HCT116 (cell line): ENCODE results near the gene SIGLECL1. TPM values are rescaled to one million over a fixed set of nuclear protein-coding genes. Genes with fewer than 3 reads are reported as not detected.
"Not testable (repeated sequence)": the region's sequence is repeated elsewhere in the genome, so short reads cannot be mapped to it uniquely, and the experiment has no call there.

ENCODE experiments used
- ATAC-seq: fragments of 200-7000 bp; cut with Tn5 transposase; 2 replicates; pipeline ENCODE4 v1.9.1; 2020; ENCODE audit warnings: mild to moderate bottlenecking, moderate library complexity
- BruUV-seq: library from RNA; stranded (reverse); fragments of 400-500 nt; replicated peaks from 2 replicates; lab custom pipeline; 2021; lab: Mats Ljungman, UMichigan
- CTCF ChIA-PET: fragments of 300-600 bp; sonication (Branson Sonifier 250); formaldehyde crosslinking; loops from one replicate; lab custom pipeline; 2021; ENCODE audit warnings: antibody characterized with exemption; lab: Charles Lee
- POLR2A ChIA-PET: fragments of 300-600, 350-600 bp; sonication (Branson Sonifier 250); formaldehyde crosslinking; loops from one replicate; lab custom pipeline; 2021; ENCODE audit warnings: antibody characterized with exemption; lab: Charles Lee
- RAD21 ChIA-PET, 2 experiments: fragments of 300-600 bp; sonication (Branson Sonifier 250); formaldehyde crosslinking; loops; one replicate each; lab custom pipeline; 2023; ENCODE audit warnings: low total read pairs in 2 of 2; ENCODE audit not compliant: uncharacterized antibody in 2 of 2, unreplicated experiment in 2 of 2, low non-redundant PET in 1 of 2; lab: Charles Lee
- DNase-seq: peaks from one replicate; pipeline ENCODE4 v3.0.0-alpha.2; 2010; ENCODE audit warnings: low read depth, low spot score
- H2AFZ ChIP-seq: fragments of 200-600 bp; shearing (Covaris generic), sonication (generic); 2 replicates; pipeline ENCODE4 v1.6.1; 2017; ENCODE audit warnings: low read depth, mixed run types, mixed read lengths, antibody characterized with exemption, low read length; ENCODE audit not compliant: poor library complexity, severe bottlenecking
- H3K27ac ChIP-seq: 2 replicates; pipeline ENCODE4 v1.5.1; 2012; ENCODE audit warnings: low read depth, low read length
- H3K27me3 ChIP-seq: fragments of 200-600 bp; sonication (generic); 2 replicates; pipeline ENCODE4 v1.6.1; 2016; ENCODE audit warnings: mixed run types, low read length, mixed read lengths; ENCODE audit not compliant: insufficient read depth
- H3K36me3 ChIP-seq, 2 experiments: fragments of 200-500 bp in 1 of 2; fragments of 200-600 bp in 1 of 2; sonication (Bioruptor generic) in 1 of 2; sonication (generic) in 1 of 2; 2 replicates each; pipeline versions ENCODE4 v1.5.1 to v1.6.1; 2014 to 2016; ENCODE audit warnings: low read length in 2 of 2, inconsistent platforms in 1 of 2, mixed read lengths in 1 of 2, mixed run types in 1 of 2; ENCODE audit not compliant: insufficient read depth in 2 of 2, control insufficient read depth in 1 of 2
- H3K4me1 ChIP-seq, 2 experiments: fragments of 200-600 bp in 1 of 2; sonication (generic) in 1 of 2; 2 replicates each; pipeline versions ENCODE4 v1.5.1 to v1.6.1; 2012 to 2017; ENCODE audit warnings: low read length in 2 of 2, inconsistent platforms in 1 of 2, mild to moderate bottlenecking in 1 of 2, mixed read lengths in 1 of 2, mixed run types in 1 of 2, moderate library complexity in 1 of 2; ENCODE audit not compliant: insufficient read depth in 2 of 2, control insufficient read depth in 1 of 2
- H3K4me2 ChIP-seq: fragments of 200-600 bp; sonication (generic); 2 replicates; pipeline ENCODE4 v1.6.1; 2017; ENCODE audit warnings: mixed run types, low read length, mixed read lengths
- H3K4me3 ChIP-seq, 2 experiments: fragments of 200-600 bp in 1 of 2; sonication (generic) in 1 of 2; replicated peaks in 1 of 2; 2 replicates each; pipeline ENCODE4 v1.5.1; 2011 to 2016; ENCODE audit warnings: low read length in 2 of 2, control low read depth in 1 of 2, low read depth in 1 of 2, mild to moderate bottlenecking in 1 of 2, mixed read lengths in 1 of 2, mixed run types in 1 of 2
- H3K79me2 ChIP-seq: fragments of 200-600 bp; sonication (generic); 2 replicates; pipeline ENCODE4 v1.6.1; 2017; ENCODE audit warnings: mild to moderate bottlenecking, mixed run types, low read length, moderate library complexity, mixed read lengths; ENCODE audit not compliant: insufficient read depth
- H3K9ac ChIP-seq: fragments of 200-600 bp; sonication (generic); 2 replicates; pipeline ENCODE4 v1.6.1; 2016; ENCODE audit warnings: low read length, mixed read lengths
- H3K9me2 ChIP-seq: fragments of 200-600 bp; sonication (generic), shearing (Covaris generic); 2 replicates; pipeline ENCODE4 v1.6.1; 2017; ENCODE audit warnings: mixed run types, mild to moderate bottlenecking, moderate library complexity; ENCODE audit not compliant: insufficient read depth
- H3K9me3 ChIP-seq, 2 experiments: fragments of 200-500 bp in 1 of 2; fragments of 200-600 bp in 1 of 2; sonication (Bioruptor generic) in 1 of 2; sonication (generic) in 1 of 2; 2 replicates each; pipeline ENCODE4 v1.6.1; 2014 to 2017; ENCODE audit warnings: low read length in 2 of 2, mixed read lengths in 2 of 2, inconsistent platforms in 1 of 2, low read depth in 1 of 2, mild to moderate bottlenecking in 1 of 2, mixed run types in 1 of 2, moderate library complexity in 1 of 2; ENCODE audit not compliant: control insufficient read depth in 1 of 2, insufficient read depth in 1 of 2
- H4K20me1 ChIP-seq: fragments of 200-600 bp; sonication (generic), shearing (Covaris generic); 2 replicates; pipeline ENCODE4 v1.6.1; 2017; ENCODE audit warnings: mixed run types, mild to moderate bottlenecking, moderate library complexity; ENCODE audit not compliant: insufficient read depth
- CBX3 ChIP-seq: IDR thresholded peaks from 2 replicates; pipeline ENCODE4 v1.6.1; 2012; ENCODE audit warnings: low read depth
- CEBPB ChIP-seq: IDR thresholded peaks from 2 replicates; pipeline ENCODE4 v1.6.1; 2012; ENCODE audit warnings: low read depth
- EGR1 ChIP-seq: IDR thresholded peaks from 2 replicates; pipeline ENCODE4 v1.6.1; 2012; ENCODE audit warnings: low read depth
- FOSL1 ChIP-seq: IDR thresholded peaks from 2 replicates; pipeline ENCODE4 v1.6.1; 2012; ENCODE audit warnings: low read depth
- JUND ChIP-seq: IDR thresholded peaks from 2 replicates; pipeline ENCODE4 v1.6.1; 2012
- RAD21 ChIP-seq: IDR thresholded peaks from 2 replicates; pipeline ENCODE4 v1.6.1; 2012; ENCODE audit warnings: low read depth, mild to moderate bottlenecking
- REST ChIP-seq: IDR thresholded peaks from 2 replicates; pipeline ENCODE4 v1.6.1; 2012; ENCODE audit warnings: low read depth
- TCF7L2 ChIP-seq: IDR thresholded peaks from 2 replicates; pipeline ENCODE4 v1.7.0; 2011; ENCODE audit warnings: borderline replicate concordance, inconsistent platforms; ENCODE audit not compliant: insufficient read depth, insufficient read length; ENCODE audit errors: extremely low read depth
- ZBTB33 ChIP-seq: IDR thresholded peaks from 2 replicates; pipeline ENCODE4 v1.6.1; 2011; ENCODE audit warnings: mild to moderate bottlenecking, low read length, moderate library complexity; ENCODE audit not compliant: insufficient replicate concordance; ENCODE audit errors: extremely low read depth
- intact Hi-C: fragments of 100-400 bp; cut with micrococcal nuclease; formaldehyde crosslinking; loops from 2 replicates; pipeline ENCODE4 v1.10.0; 2022
- total RNA-seq: library from RNA; stranded (reverse); gene quantifications from one replicate; pipeline ENCODE4 v1.2.1, GENCODE V29; 2021; ENCODE audit not compliant: unreplicated experiment

The SIGLECL1 gene
- total RNA-seq, 1 experiment from 2014 or later, result not detected

DNA sequence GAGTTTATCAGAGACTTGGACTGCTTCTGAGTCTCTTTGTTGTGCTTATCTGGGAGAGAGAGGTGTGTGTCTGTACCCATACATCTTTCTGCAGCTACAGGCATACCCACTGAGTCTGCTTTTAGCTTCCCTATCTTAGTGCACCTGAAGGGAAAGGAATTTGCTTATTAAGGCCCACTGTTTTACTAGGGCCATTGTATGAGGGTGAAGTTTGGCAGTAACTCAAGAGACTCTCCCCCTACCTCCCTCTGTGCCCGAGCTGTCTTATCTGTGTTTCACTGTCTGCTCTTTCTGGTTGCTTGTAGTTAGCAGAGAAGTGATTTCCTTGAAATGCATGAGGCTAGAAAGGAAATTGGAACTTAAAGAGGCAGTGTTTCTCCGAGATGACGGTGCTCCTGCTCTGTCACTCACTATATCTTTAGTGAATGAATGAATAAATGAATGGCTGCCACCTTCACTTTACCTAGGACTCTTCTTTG lies 26.7 kb upstream of the SIGLECL1 start:
- no TSS peak for BruUV-seq
- Histone ChIP-seq H2AFZ (no peak overlapping the region), H3K79me2 (no peaks in the 10 kb centered on the region), H3K9me3 (no peaks in the 10 kb centered on the region), H3K27me3 (no peaks in the 10 kb centered on the region), H3K4me3 (no peak overlapping the region), H3K4me2 (no peak overlapping the region), H3K36me3 (no peaks in the 10 kb centered on the region), H3K27ac (no peak overlapping the region), H4K20me1 (no peaks in the 10 kb centered on the region), H3K9me2 (no peaks in the 10 kb centered on the region), H3K4me1 (no peaks in the 10 kb centered on the region), H3K9ac (no peak overlapping the region)
- POLR2A ChIA-PET, result no interaction called here
- no peak for DNase-seq
- no peak for TF ChIP-seq CEBPB
- TF ChIP-seq FOSL1, result no peak
- TF ChIP-seq REST, result no peak
- no peak for TF ChIP-seq JUND
- TF ChIP-seq TCF7L2, result no peak
- no peak for TF ChIP-seq ZBTB33
- no peak for TF ChIP-seq CBX3
- no peak for TF ChIP-seq EGR1
- TF ChIP-seq RAD21, result no peak
- RAD21 ChIA-PET, result no interaction called here
- ATAC-seq, result no peak
- intact Hi-C loops, result no loop called here
- CTCF ChIA-PET, result no interaction called here

GRCh38 chr19:51224898-51225393 lies 25.9 kb upstream of the SIGLECL1 start, which contains the start of gene CD33:
CD33 (plus strand) TSS chr19:51225080; CDS start chr19:51225119, 39 bp downstream.
- RAD21 ChIA-PET, DNase-seq: not testable (repeated sequence)

More at GRCh38 chr19:51224898-51225393, 25.9 kb upstream of the SIGLECL1 start, which contains the start of gene CD33:
- CTCF ChIA-PET, POLR2A ChIA-PET, H3K79me2 ChIP-seq, H2AFZ ChIP-seq, H3K36me3 ChIP-seq, intact Hi-C loops, H3K9me2 ChIP-seq, H3K9ac ChIP-seq, H3K4me1 ChIP-seq, H3K27me3 ChIP-seq, H4K20me1 ChIP-seq, H3K9me3 ChIP-seq, H3K27ac ChIP-seq, BruUV-seq: not testable (repeated sequence)
- peak within 1 kb of the TSS; percentile 13 for H3K4me2 ChIP-seq
- peak; percentile 50 for ATAC-seq
- peak within 1 kb of the TSS; percentile 6 to 16; a peak in 2 of 4 replicates for H3K4me3 ChIP-seq
